OCI-LY7 (cell line): Measurements from ENCODE around the gene FMNL2. TPM values are rescaled to one million over a fixed set of nuclear protein-coding genes. Genes with fewer than 3 reads are reported as not detected.

Source experiments
- BruUV-seq: library from RNA; stranded (reverse); fragments of 400-500 nt; replicated peaks from 2 replicates; lab custom pipeline; 2021; lab: Mats Ljungman, UMichigan
- CTCF ChIA-PET: fragments of 300-600 bp; sonication (Branson Sonifier 250); formaldehyde crosslinking; loops from one replicate; lab custom pipeline; 2022; ENCODE audit warnings: antibody characterized with exemption; ENCODE audit not compliant: unreplicated experiment; lab: Charles Lee
- POLR2A ChIA-PET: fragments of 300-600 bp; sonication (Branson Sonifier 250); formaldehyde crosslinking; loops from one replicate; lab custom pipeline; 2022; ENCODE audit warnings: antibody characterized with exemption; lab: Charles Lee
- DNase-seq: peaks from one replicate; pipeline ENCODE4 v3.0.0-alpha.2; 2015; ENCODE audit warnings: low spot score
- H2AFZ ChIP-seq: fragments of 200-600 bp; sonication (generic), shearing (Covaris generic); 2 replicates; pipeline ENCODE4 v1.6.1; 2014; ENCODE audit warnings: mild to moderate bottlenecking, antibody characterized with exemption, low read length, moderate library complexity
- H3K27ac ChIP-seq: fragments of 200-600 bp; sonication (generic); 2 replicates; pipeline ENCODE4 v1.5.1; 2014; ENCODE audit warnings: mixed run types, low read depth, mild to moderate bottlenecking, moderate library complexity, low read length, inconsistent platforms; ENCODE audit not compliant: poor library complexity, severe bottlenecking
- H3K36me3 ChIP-seq: fragments of 200-600 bp; sonication (generic); 2 replicates; pipeline ENCODE4 v1.6.1; 2014; ENCODE audit warnings: mild to moderate bottlenecking, antibody characterized with exemption, low read length, moderate library complexity, mixed read lengths; ENCODE audit not compliant: insufficient read depth
- H3K4me1 ChIP-seq: fragments of 200-600 bp; sonication (generic); 2 replicates; pipeline ENCODE4 v1.5.1; 2014; ENCODE audit warnings: mild to moderate bottlenecking, low read length; ENCODE audit not compliant: insufficient read depth, poor library complexity, severe bottlenecking
- H3K4me2 ChIP-seq: fragments of 200-600 bp; sonication (generic); 2 replicates; pipeline ENCODE4 v1.6.1; 2014; ENCODE audit warnings: mild to moderate bottlenecking, low read length
- H3K4me3 ChIP-seq: fragments of 200-600 bp; sonication (generic); 2 replicates; pipeline ENCODE4 v1.5.1; 2014; ENCODE audit warnings: mild to moderate bottlenecking, low read depth, low read length; ENCODE audit not compliant: poor library complexity, severe bottlenecking
- H3K79me2 ChIP-seq: fragments of 200-600 bp; sonication (generic); 2 replicates; pipeline ENCODE4 v1.6.1; 2016; ENCODE audit warnings: low read depth, mild to moderate bottlenecking, low read length, moderate library complexity, mixed read lengths; ENCODE audit not compliant: insufficient read depth
- H3K9me2 ChIP-seq: fragments of 200-600 bp; sonication (generic); 2 replicates; pipeline ENCODE4 v1.6.1; 2016; ENCODE audit warnings: mild to moderate bottlenecking, low read length, mixed read lengths; ENCODE audit not compliant: insufficient read depth
- H3K9me3 ChIP-seq: fragments of 200-600 bp; sonication (generic); 2 replicates; pipeline ENCODE4 v1.6.1; 2014; ENCODE audit warnings: mild to moderate bottlenecking, mixed run types, low read length, mixed read lengths
- H4K20me1 ChIP-seq: fragments of 200-600 bp; sonication (generic); 2 replicates; pipeline ENCODE4 v1.6.1; 2014; ENCODE audit warnings: mild to moderate bottlenecking, antibody characterized with exemption, low read length, moderate library complexity, mixed read lengths; ENCODE audit not compliant: insufficient read depth
- EZH2phosphoT487 ChIP-seq: fragments of 200-600 bp; sonication (generic); IDR thresholded peaks from 2 replicates; pipeline ENCODE4 v1.6.1; 2018; ENCODE audit warnings: low read depth, borderline replicate concordance, mild to moderate bottlenecking, mixed run types, antibody characterized with exemption, low read length, moderate library complexity, mixed read lengths
- intact Hi-C: fragments of 100-400 bp; cut with micrococcal nuclease; formaldehyde crosslinking; loops from one replicate; pipeline ENCODE4 v1.10.0; 2022; ENCODE audit not compliant: unreplicated experiment
- total RNA-seq, 2 experiments: library from RNA; depleted of rRNA in 1 of 2; stranded (reverse); fragments of >200 nt in 1 of 2; shearing (Covaris generic) in 1 of 2; gene quantifications; 2 replicates each; pipeline ENCODE4 v1.2.3, GENCODE V29; 2014 to 2022
- TF ChIP-seq, protein P1 (sequence below): fragments of 200-600 bp; sonication (generic); conservative IDR thresholded peaks from 2 replicates; pipeline ENCODE4 v1.5.1; 2014; ENCODE audit warnings: mild to moderate bottlenecking, antibody characterized with exemption, low read length, moderate library complexity, mixed read lengths

Gene FMNL2
- total RNA-seq, 2 experiments from 2014 or later, result 0.03 to 0.21 TPM

DNA sequence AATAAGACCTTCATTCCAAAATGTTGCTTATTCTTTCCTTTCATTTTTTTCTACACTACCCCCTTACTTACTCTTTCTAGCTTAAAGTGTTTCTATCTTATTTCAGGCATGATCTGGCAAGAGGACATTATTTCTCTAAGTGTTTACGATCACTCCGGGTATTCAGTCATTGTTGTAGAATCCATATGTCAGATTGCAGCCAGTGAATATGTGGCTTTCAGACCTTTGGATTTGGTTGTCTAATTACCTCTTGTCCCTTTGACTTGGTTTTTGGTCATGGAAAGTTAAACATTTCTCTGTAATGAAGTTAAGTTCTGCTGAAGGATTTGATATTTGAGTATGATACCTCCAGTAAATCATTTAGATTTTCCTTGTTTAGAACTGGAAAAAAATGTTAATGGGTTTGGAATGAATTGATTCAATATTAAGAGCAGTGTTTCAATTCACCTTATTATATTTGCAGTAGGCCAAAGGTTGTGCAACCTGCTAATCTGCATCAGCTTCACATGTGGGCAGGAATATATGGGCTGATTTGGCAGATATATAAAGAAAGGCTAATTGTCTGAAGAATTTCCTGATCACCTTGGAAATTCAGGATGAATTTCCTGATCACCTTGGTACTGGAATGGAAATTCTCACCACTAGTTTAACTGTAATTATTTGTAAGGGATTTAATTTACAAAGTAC, 227.4 kb downstream of the FMNL2 start:
- H3K27ac ChIP-seq, result no peak overlapping the region
- H3K4me1 ChIP-seq, result no peaks in the 10 kb centered on the region
- no peaks in the 10 kb centered on the region for H3K36me3 ChIP-seq
- H3K79me2 ChIP-seq, result no peaks in the 10 kb centered on the region
- intact Hi-C loops, result no loop called here
- TF ChIP-seq, protein P1, sequence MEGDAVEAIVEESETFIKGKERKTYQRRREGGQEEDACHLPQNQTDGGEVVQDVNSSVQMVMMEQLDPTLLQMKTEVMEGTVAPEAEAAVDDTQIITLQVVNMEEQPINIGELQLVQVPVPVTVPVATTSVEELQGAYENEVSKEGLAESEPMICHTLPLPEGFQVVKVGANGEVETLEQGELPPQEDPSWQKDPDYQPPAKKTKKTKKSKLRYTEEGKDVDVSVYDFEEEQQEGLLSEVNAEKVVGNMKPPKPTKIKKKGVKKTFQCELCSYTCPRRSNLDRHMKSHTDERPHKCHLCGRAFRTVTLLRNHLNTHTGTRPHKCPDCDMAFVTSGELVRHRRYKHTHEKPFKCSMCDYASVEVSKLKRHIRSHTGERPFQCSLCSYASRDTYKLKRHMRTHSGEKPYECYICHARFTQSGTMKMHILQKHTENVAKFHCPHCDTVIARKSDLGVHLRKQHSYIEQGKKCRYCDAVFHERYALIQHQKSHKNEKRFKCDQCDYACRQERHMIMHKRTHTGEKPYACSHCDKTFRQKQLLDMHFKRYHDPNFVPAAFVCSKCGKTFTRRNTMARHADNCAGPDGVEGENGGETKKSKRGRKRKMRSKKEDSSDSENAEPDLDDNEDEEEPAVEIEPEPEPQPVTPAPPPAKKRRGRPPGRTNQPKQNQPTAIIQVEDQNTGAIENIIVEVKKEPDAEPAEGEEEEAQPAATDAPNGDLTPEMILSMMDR, result no peak
- no peak for TF ChIP-seq EZH2phosphoT487
- DNase-seq, result no peak
- ChIA-PET POLR2A (interaction anchor here (1.1 kb wide), 1 partner anchor 17 kb away, joined by 3 read pairs; no protein-coding TSS in a partner anchor), CTCF (no interaction called here)
- no peaks in the 10 kb centered on the region for H4K20me1 ChIP-seq
- H3K4me3 ChIP-seq, result no peak overlapping the region
- no TSS peak for BruUV-seq
- no peaks in the 10 kb centered on the region for H3K9me2 ChIP-seq
- no peak overlapping the region for H3K4me2 ChIP-seq
- H3K9me3 ChIP-seq, result no peaks in the 10 kb centered on the region
- no peak overlapping the region for H2AFZ ChIP-seq

DNA sequence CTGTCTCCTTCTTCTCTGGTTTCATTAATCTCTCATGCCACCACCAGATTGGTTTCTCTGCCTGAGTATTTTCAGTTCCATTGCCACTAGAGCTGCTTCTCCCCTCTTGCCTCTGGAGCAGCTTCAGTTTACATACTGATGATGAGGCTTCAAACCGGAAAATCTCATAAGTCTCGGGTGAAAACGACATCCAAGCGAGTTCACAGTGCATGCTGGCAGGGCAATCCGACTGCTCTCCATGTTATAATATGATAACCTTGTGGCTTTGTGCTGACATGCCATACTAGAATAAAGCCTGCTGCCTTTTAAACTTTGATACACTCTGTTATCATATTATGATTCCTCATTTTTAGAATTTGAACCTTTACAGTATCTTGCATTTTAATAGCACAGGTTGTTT, 228.8 kb downstream of the FMNL2 start:
- POLR2A ChIA-PET, result interaction anchor here (1.1 kb wide), 1 partner anchor 18 kb away, joined by 3 read pairs; no protein-coding TSS in a partner anchor
- Histone ChIP-seq H2AFZ (no peak overlapping the region), H3K4me3 (no peak overlapping the region), H3K79me2 (no peaks in the 10 kb centered on the region), H3K36me3 (no peaks in the 10 kb centered on the region), H3K9me2 (no peaks in the 10 kb centered on the region), H3K4me2 (no peak overlapping the region), H3K4me1 (no peaks in the 10 kb centered on the region), H3K9me3 (no peaks in the 10 kb centered on the region), H3K27ac (no peak overlapping the region), H4K20me1 (no peaks in the 10 kb centered on the region)
- no TSS peak for BruUV-seq
- DNase-seq, result no peak
- CTCF ChIA-PET, result no interaction called here
- intact Hi-C loops, result no loop called here
- TF ChIP-seq EZH2phosphoT487, result no peak
- TF ChIP-seq, protein P1, result no peak
